K562 (cell line): ENCODE results near the gene TAF12. TPM values are rescaled to one million over a fixed set of nuclear protein-coding genes. Genes with fewer than 3 reads are reported as not detected.

Source experiments
- CBFB ChIP-seq: sonication (generic); formaldehyde crosslinking; IDR thresholded peaks from 2 replicates; pipeline ENCODE4 v1.4.0; 2020; ENCODE audit warnings: mild to moderate bottlenecking, missing genetic modification reagents
- FOXO4 ChIP-seq: fragments of 450-650 bp; formaldehyde crosslinking; IDR thresholded peaks from 2 replicates; pipeline ENCODE4 v1.4.0; 2020; ENCODE audit warnings: mild to moderate bottlenecking, moderate library complexity
- GABPB2 ChIP-seq: fragments of 250-450 bp; sonication (Bioruptor Pico); conservative IDR thresholded peaks from 2 replicates; pipeline ENCODE4 v1.5.1; 2021; ENCODE audit warnings: mild to moderate bottlenecking
- LEF1 ChIP-seq: fragments of 450-650 bp; IDR thresholded peaks from 2 replicates; pipeline ENCODE4 v1.6.1; 2016; ENCODE audit warnings: mild to moderate bottlenecking
- MCM7 ChIP-seq, 2 experiments: fragments of 450-650 bp; IDR thresholded peaks; 2 replicates each; pipeline ENCODE4 v1.6.1; 2016 to 2018
- MYC ChIP-seq, 2 experiments: fragments of 250-450 bp in 1 of 2; sonication (Bioruptor Pico) in 1 of 2; IDR thresholded peaks; 2 replicates each; pipeline versions ENCODE4 v1.5.1 to v1.6.1; 2012 to 2021; ENCODE audit warnings: low read depth in 2 of 2, borderline replicate concordance in 1 of 2, improper control_type of control experiment in 1 of 2, low read length in 1 of 2, mild to moderate bottlenecking in 1 of 2, moderate library complexity in 1 of 2
- PHF8 ChIP-seq: fragments of 200-600 bp; sonication (generic); IDR thresholded peaks from 2 replicates; pipeline ENCODE4 v1.6.1; 2012; ENCODE audit warnings: mixed run types, mild to moderate bottlenecking, inconsistent platforms, low read length, moderate library complexity, borderline replicate concordance
- POLR3G ChIP-seq: IDR thresholded peaks from 2 replicates; pipeline ENCODE4 v1.6.1; 2011; ENCODE audit not compliant: insufficient read length, insufficient replicate concordance; ENCODE audit errors: extremely low read depth
- RBM17 ChIP-seq: fragments of 200-400 bp; formaldehyde crosslinking; IDR thresholded peaks from 2 replicates; pipeline ENCODE4 v1.6.1; 2017; ENCODE audit warnings: low read depth, mild to moderate bottlenecking, low read length, borderline replicate concordance
- SFPQ ChIP-seq: fragments of 200-400 bp; formaldehyde crosslinking; IDR thresholded peaks from 2 replicates; pipeline ENCODE4 v1.6.1; 2017; ENCODE audit warnings: mild to moderate bottlenecking, low read depth, low read length, moderate library complexity
- SIRT6 ChIP-seq: IDR thresholded peaks from one replicate; pipeline ENCODE4 v1.6.1; 2012; ENCODE audit warnings: low read depth, mild to moderate bottlenecking, control low read depth, inconsistent platforms, low read length, moderate library complexity
- SLC30A9 ChIP-seq: fragments of 250-450 bp; sonication (Bioruptor Pico); IDR thresholded peaks from 2 replicates; pipeline ENCODE4 v1.8.0; 2022; ENCODE audit warnings: mild to moderate bottlenecking, moderate library complexity
- SMARCB1 ChIP-seq: IDR thresholded peaks from 2 replicates; pipeline ENCODE4 v1.6.1; 2011; ENCODE audit warnings: improper control_type of control experiment, low read depth; ENCODE audit not compliant: insufficient read length
- TAF9B ChIP-seq: fragments of 450-650 bp; IDR thresholded peaks from 2 replicates; pipeline ENCODE4 v1.6.1; 2018; ENCODE audit warnings: mild to moderate bottlenecking; ENCODE audit not compliant: partially characterized antibody
- TBL1XR1 ChIP-seq, 2 experiments: IDR thresholded peaks; 2 replicates each; pipeline ENCODE4 v1.6.1; 2012; ENCODE audit warnings: improper control_type of control experiment in 2 of 2, low read length in 2 of 2, mild to moderate bottlenecking in 1 of 2
- ZFX ChIP-seq: sonication (generic); formaldehyde crosslinking; IDR thresholded peaks from 2 replicates; pipeline ENCODE4 v1.8.0; 2022; ENCODE audit warnings: mild to moderate bottlenecking, missing genetic modification reagents, moderate library complexity
- ZNF134 ChIP-seq: fragments of 250-450 bp; sonication (Bioruptor Pico); conservative IDR thresholded peaks from 2 replicates; pipeline ENCODE4 v1.4.0; 2020
- ZNF589 ChIP-seq: fragments of 200-800 bp; sonication (Bioruptor generic); IDR thresholded peaks from 2 replicates; pipeline ENCODE4 v1.6.1; 2016; ENCODE audit warnings: low read depth, missing genetic modification characterization, missing compliant biosample characterization
- ZNF764 ChIP-seq: fragments of 250-450 bp; sonication (Bioruptor Pico); IDR thresholded peaks from 2 replicates; pipeline ENCODE4 v1.4.0; 2020; ENCODE audit warnings: low read depth, mild to moderate bottlenecking, moderate library complexity
- polyA plus RNA-seq, 8 experiments: library from polyadenylated mRNA; depleted of rRNA in 4 of 8; stranded (reverse) in 5 of 8; unstranded in 3 of 8; fragments of >200 nt; fragmentation: Nextera tagmentation in 2 of 8; fragmentation: Illumina TruSeq in 1 of 8; extraction: Ambion mirVana in 2 of 8; extraction: Trizol in 1 of 8; gene quantifications; 2 replicates each; pipeline versions ENCODE4 v1.2.1 to v1.2.3, GENCODE V29; 2011 to 2014; ENCODE audit warnings: inconsistent platforms in 1 of 8, missing spikeins in 1 of 8
- total RNA-seq, 7 experiments: library from RNA; depleted of rRNA in 6 of 7; stranded (reverse); fragments of >200 nt in 6 of 7; fragmentation: Illumina TruSeq in 2 of 7; extraction: Trizol in 2 of 7; gene quantifications; 2 replicates each; pipeline versions ENCODE4 v1.2.1 to v1.2.3, GENCODE V29; 2011 to 2021; ENCODE audit warnings: low replicate concordance in 1 of 7
- TF ChIP-seq, protein P1 (sequence below): fragments of 450-650 bp; IDR thresholded peaks from 2 replicates; pipeline ENCODE4 v1.6.1; 2016; ENCODE audit warnings: borderline replicate concordance

Gene TAF12
- total and polyA plus RNA-seq, 9 of the 15 experiments (the other 6 are each of a cell fraction or from before 2014, with no cell fraction given): 31.6 to 89.0 (median 50.5) TPM

- no peak for TF ChIP-seq SFPQ
- TF ChIP-seq CBFB (CRISPR knock-in tag): no peak
- no peak for TF ChIP-seq TAF9B
- TF ChIP-seq ZNF764: no peak
- TF ChIP-seq ZNF134 (CRISPR knock-in tag): no peak
- no peak for TF ChIP-seq RBM17
- TF ChIP-seq ZFX (CRISPR knock-in tag): peak; percentile 60
- TF ChIP-seq FOXO4 (CRISPR knock-in tag): no peak; the same call in 1 of the 2 replicates
- TF ChIP-seq TBL1XR1 (IDR thresholded peaks at IDR 0.05; ENCODE audit: low read length in 2 of 2): no peak
- no peak for TF ChIP-seq GABPB2 (CRISPR knock-in tag)
- no peak for TF ChIP-seq SLC30A9
- TF ChIP-seq ZNF589 (CRISPR knock-in tag): no peak
- TF ChIP-seq SMARCB1: no peak
- TF ChIP-seq LEF1: no peak
- TF ChIP-seq PHF8: peak; percentile 58
- peak; percentile 43; the same call in 1 of the 2 replicates for TF ChIP-seq MYC (IDR thresholded peaks at IDR 0.05; ENCODE audit: low read depth, low read length)
- peak; percentile 29; the same call in 1 of the 2 replicates for TF ChIP-seq MYC (CRISPR knock-in tag; IDR thresholded peaks at IDR 0.05; ENCODE audit: borderline replicate concordance, low read depth)
- TF ChIP-seq POLR3G: no peak
- no peak for TF ChIP-seq MCM7 (IDR thresholded peaks at IDR 0.05)
- TF ChIP-seq, protein P1, sequence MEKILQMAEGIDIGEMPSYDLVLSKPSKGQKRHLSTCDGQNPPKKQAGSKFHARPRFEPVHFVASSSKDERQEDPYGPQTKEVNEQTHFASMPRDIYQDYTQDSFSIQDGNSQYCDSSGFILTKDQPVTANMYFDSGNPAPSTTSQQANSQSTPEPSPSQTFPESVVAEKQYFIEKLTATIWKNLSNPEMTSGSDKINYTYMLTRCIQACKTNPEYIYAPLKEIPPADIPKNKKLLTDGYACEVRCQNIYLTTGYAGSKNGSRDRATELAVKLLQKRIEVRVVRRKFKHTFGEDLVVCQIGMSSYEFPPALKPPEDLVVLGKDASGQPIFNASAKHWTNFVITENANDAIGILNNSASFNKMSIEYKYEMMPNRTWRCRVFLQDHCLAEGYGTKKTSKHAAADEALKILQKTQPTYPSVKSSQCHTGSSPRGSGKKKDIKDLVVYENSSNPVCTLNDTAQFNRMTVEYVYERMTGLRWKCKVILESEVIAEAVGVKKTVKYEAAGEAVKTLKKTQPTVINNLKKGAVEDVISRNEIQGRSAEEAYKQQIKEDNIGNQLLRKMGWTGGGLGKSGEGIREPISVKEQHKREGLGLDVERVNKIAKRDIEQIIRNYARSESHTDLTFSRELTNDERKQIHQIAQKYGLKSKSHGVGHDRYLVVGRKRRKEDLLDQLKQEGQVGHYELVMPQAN: no peak; the same call in 1 of the 2 replicates
- no peak for TF ChIP-seq SIRT6
Observed at GRCh38 chr1:28668956-28669723, 26.3 kb upstream of the TAF12 start (continued).
